Measurements from ENCODE around the gene CHN1.

Gene CHN1

DNA sequence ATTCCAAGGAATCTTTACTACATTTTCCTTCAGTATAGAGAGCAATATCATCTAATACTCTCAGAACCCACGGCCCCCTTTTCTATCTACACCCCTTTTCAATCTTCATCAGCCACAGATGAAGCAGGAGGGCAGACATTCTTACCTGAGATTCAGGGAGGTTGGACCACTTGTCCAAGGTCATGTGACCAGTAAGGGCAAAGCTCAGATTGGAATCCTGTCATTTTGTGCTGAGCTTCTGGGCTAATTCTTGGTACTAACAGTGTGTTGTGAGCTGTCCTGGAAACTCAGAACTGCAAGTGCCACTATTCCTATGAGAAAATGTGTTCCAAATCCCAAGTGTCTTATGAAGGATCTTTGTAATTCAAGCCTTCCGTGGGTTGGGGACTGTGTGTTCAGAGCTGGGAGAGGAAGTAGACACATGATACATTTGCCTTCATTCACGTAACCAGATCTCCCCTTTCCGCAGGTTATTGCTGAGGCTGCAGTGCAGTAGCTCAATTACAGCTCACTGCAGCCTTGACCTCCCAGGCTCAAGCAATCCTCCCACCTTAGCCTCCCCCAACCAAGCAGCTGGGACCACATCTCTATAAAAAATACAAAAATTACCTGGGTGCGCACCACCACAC, 244.2 kb downstream of the CHN1 start:
- Histone ChIP-seq H3K27me3 (ENCODE audit: control insufficient read depth in 1 of 2, insufficient read depth in 1 of 2, low read length in 2 of 2) (peaks cover 0 to 35% of the 10 kb centered on the region in 2 experiments), H2BK12ac (ENCODE audit: low read length in 2 of 2) (no peak overlapping the region), H3K9ac (ENCODE audit: low read length) (no peak overlapping the region), H3K36me3 (ENCODE audit: control insufficient read depth in 1 of 2, insufficient read depth in 2 of 2, low read depth in 1 of 2, low read length in 2 of 2) (no peaks in the 10 kb centered on the region), H3K14ac (ENCODE audit: low read length in 2 of 2) (no peak overlapping the region), H3K4me3 (ENCODE audit: insufficient read depth in 1 of 2, low read depth in 1 of 2, low read length in 2 of 2) (no peak overlapping the region), H2AFZ (ENCODE audit: low read depth, low read length) (no peak overlapping the region), H3K4me1 (ENCODE audit: control insufficient read depth, insufficient read depth, low read depth, low read length) (peaks cover 10% of the 10 kb centered on the region), H3K23ac (ENCODE audit: low read length in 2 of 2) (no peak overlapping the region), H3K18ac (ENCODE audit: low read depth in 1 of 2, low read length in 2 of 2) (no peak overlapping the region), H3K27ac (ENCODE audit: low read length, poor library complexity, severe bottlenecking) (no peak overlapping the region), H3K4me2 (ENCODE audit: low read length, poor library complexity, severe bottlenecking) (no peak overlapping the region), H2BK5ac (ENCODE audit: low read depth, low read length, poor library complexity, severe bottlenecking) (no peak overlapping the region), H4K91ac (ENCODE audit: low read length) (no peak overlapping the region), H3K79me1 (replicated peaks; ENCODE audit: low read length, poor library complexity, severe bottlenecking) (no peaks in the 10 kb centered on the region), H3K9me3 (ENCODE audit: control insufficient read depth, low read length) (no peaks in the 10 kb centered on the region), H3K4ac (ENCODE audit: low read depth in 1 of 2, low read length in 2 of 2) (no peak overlapping the region), H2BK120ac (ENCODE audit: low read depth, low read length) (no peak overlapping the region), H2BK15ac (ENCODE audit: low read depth, poor library complexity, severe bottlenecking) (no peak overlapping the region), H4K8ac (ENCODE audit: low read length) (no peak overlapping the region), H2AK5ac (ENCODE audit: low read length, severe bottlenecking) (no peak overlapping the region)
- no peak for DNase-seq
- WGBS: 100% methylated on average over 5 of the region's 5 CpGs

DNA sequence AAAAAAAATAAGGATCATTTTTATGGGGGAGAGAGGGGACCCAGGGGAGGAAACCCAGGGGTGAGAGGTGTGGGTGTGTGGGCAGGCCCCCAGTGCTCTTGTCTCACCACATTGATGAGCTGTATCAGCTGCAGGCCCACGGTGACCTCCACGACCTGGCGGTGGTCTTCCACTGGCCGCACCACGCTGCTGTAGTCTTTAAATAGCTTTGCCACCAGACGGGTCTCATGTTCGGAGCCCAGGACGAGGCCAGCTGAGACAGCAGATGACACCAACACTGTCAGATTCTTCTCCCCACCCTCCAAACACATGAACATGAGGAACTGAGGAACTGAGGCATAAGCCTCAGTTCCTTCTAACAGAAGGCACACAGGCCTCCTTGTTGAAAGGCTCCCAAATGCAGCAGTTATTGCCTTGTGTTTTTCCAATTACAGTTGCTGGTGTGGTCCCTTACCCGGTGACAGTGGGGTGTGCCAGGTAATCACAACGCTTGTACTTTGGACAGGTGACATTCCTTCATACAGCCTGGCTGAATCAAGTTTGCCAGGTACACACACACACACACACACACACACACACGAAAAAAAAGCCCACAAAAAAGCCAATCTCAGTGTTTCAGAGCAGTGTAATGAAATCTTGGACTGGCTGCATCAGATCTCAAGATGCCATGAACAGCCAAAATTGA, 245.7 kb downstream of the CHN1 start:
- Histone ChIP-seq H2AK5ac (ENCODE audit: low read length, severe bottlenecking) (no peak overlapping the region), H3K4me3 (ENCODE audit: insufficient read depth in 1 of 2, low read depth in 1 of 2, low read length in 2 of 2) (no peak overlapping the region), H4K8ac (ENCODE audit: low read length) (no peak overlapping the region), H3K14ac (ENCODE audit: low read length in 2 of 2) (no peak overlapping the region), H2BK120ac (ENCODE audit: low read depth, low read length) (no peak overlapping the region), H3K18ac (ENCODE audit: low read depth in 1 of 2, low read length in 2 of 2) (no peak overlapping the region), H3K27me3 (ENCODE audit: control insufficient read depth in 1 of 2, insufficient read depth in 1 of 2, low read length in 2 of 2) (peaks cover 0 to 31% of the 10 kb centered on the region in 2 experiments), H3K9me3 (ENCODE audit: control insufficient read depth, low read length) (no peaks in the 10 kb centered on the region), H3K27ac (ENCODE audit: low read length, poor library complexity, severe bottlenecking) (no peak overlapping the region), H2AFZ (ENCODE audit: low read depth, low read length) (no peak overlapping the region), H2BK12ac (ENCODE audit: low read length in 2 of 2) (no peak overlapping the region), H2BK5ac (ENCODE audit: low read depth, low read length, poor library complexity, severe bottlenecking) (no peak overlapping the region), H4K91ac (ENCODE audit: low read length) (no peak overlapping the region), H3K36me3 (ENCODE audit: control insufficient read depth in 1 of 2, insufficient read depth in 2 of 2, low read depth in 1 of 2, low read length in 2 of 2) (no peaks in the 10 kb centered on the region), H3K9ac (ENCODE audit: low read length) (no peak overlapping the region), H3K4me2 (ENCODE audit: low read length, poor library complexity, severe bottlenecking) (no peak overlapping the region), H2BK15ac (ENCODE audit: low read depth, poor library complexity, severe bottlenecking) (no peak overlapping the region), H3K4me1 (ENCODE audit: control insufficient read depth, insufficient read depth, low read depth, low read length) (peaks cover 6% of the 10 kb centered on the region), H3K79me1 (replicated peaks; ENCODE audit: low read length, poor library complexity, severe bottlenecking) (no peaks in the 10 kb centered on the region), H3K4ac (ENCODE audit: low read depth in 1 of 2, low read length in 2 of 2) (no peak overlapping the region), H3K23ac (ENCODE audit: low read length in 2 of 2) (no peak overlapping the region)
- DNase-seq: no peak
- WGBS: 91% methylated on average over 11 of the region's 11 CpGs

DNA sequence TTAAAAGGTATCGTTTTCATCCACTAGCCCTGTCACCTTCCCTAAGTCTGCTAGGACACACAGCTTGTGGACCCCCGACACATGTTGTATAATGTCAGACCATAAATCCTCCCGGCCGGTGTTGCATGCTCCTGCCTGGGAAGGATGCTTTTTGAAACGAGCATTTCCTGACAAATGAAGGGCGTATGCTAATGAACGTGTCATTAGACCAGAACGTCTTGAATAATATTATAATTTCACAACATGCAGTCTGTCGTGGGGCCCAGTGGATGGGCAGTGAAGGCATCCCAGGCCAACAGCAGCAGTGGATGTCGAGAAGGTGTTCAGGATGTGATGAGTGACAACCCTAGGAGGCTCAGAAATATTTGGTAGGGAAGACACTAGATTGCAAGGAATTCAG, 248.4 kb downstream of the CHN1 start:
- Histone ChIP-seq H3K79me1 (replicated peaks; ENCODE audit: low read length, poor library complexity, severe bottlenecking) (no peaks in the 10 kb centered on the region), H3K4me1 (ENCODE audit: control insufficient read depth, insufficient read depth, low read depth, low read length) (peaks cover 9% of the 10 kb centered on the region), H3K23ac (ENCODE audit: low read length in 2 of 2) (no peak overlapping the region), H3K4me2 (ENCODE audit: low read length, poor library complexity, severe bottlenecking) (no peak overlapping the region), H4K8ac (ENCODE audit: low read length) (no peak overlapping the region), H3K14ac (ENCODE audit: low read length in 2 of 2) (no peak overlapping the region), H3K36me3 (ENCODE audit: control insufficient read depth in 1 of 2, insufficient read depth in 2 of 2, low read depth in 1 of 2, low read length in 2 of 2) (no peaks in the 10 kb centered on the region), H4K91ac (ENCODE audit: low read length) (no peak overlapping the region), H3K9me3 (ENCODE audit: control insufficient read depth, low read length) (no peaks in the 10 kb centered on the region), H2BK120ac (ENCODE audit: low read depth, low read length) (no peak overlapping the region), H2AFZ (ENCODE audit: low read depth, low read length) (no peak overlapping the region), H3K27ac (ENCODE audit: low read length, poor library complexity, severe bottlenecking) (no peak overlapping the region), H3K9ac (ENCODE audit: low read length) (no peak overlapping the region), H2AK5ac (ENCODE audit: low read length, severe bottlenecking) (no peak overlapping the region), H2BK5ac (ENCODE audit: low read depth, low read length, poor library complexity, severe bottlenecking) (no peak overlapping the region), H3K18ac (ENCODE audit: low read depth in 1 of 2, low read length in 2 of 2) (no peak overlapping the region), H3K4ac (ENCODE audit: low read depth in 1 of 2, low read length in 2 of 2) (no peak overlapping the region), H3K27me3 (ENCODE audit: control insufficient read depth in 1 of 2, insufficient read depth in 1 of 2, low read length in 2 of 2) (peaks cover 0 to 35% of the 10 kb centered on the region in 2 experiments), H2BK15ac (ENCODE audit: low read depth, poor library complexity, severe bottlenecking) (no peak overlapping the region), H3K4me3 (ENCODE audit: insufficient read depth in 1 of 2, low read depth in 1 of 2, low read length in 2 of 2) (no peak overlapping the region), H2BK12ac (ENCODE audit: low read length in 2 of 2) (no peak overlapping the region)
- WGBS: 87% methylated on average over 9 of the region's 10 CpGs
- no peak for DNase-seq

- Histone ChIP-seq H3K9ac (ENCODE audit: low read length) (no peak overlapping the region), H3K27me3 (ENCODE audit: control insufficient read depth in 1 of 2, insufficient read depth in 1 of 2, low read length in 2 of 2) (peaks cover 0 to 36% of the 10 kb centered on the region in 2 experiments), H3K4me3 (ENCODE audit: insufficient read depth in 1 of 2, low read depth in 1 of 2, low read length in 2 of 2) (no peak overlapping the region), H3K14ac (ENCODE audit: low read length in 2 of 2) (no peak overlapping the region), H2BK120ac (ENCODE audit: low read depth, low read length) (no peak overlapping the region), H3K27ac (ENCODE audit: low read length, poor library complexity, severe bottlenecking) (no peak overlapping the region), H3K23ac (ENCODE audit: low read length in 2 of 2) (no peak overlapping the region), H3K79me1 (replicated peaks; ENCODE audit: low read length, poor library complexity, severe bottlenecking) (no peaks in the 10 kb centered on the region), H4K8ac (ENCODE audit: low read length) (no peak overlapping the region), H2BK12ac (ENCODE audit: low read length in 2 of 2) (no peak overlapping the region), H4K91ac (ENCODE audit: low read length) (no peak overlapping the region), H2BK15ac (ENCODE audit: low read depth, poor library complexity, severe bottlenecking) (no peak overlapping the region), H3K4ac (ENCODE audit: low read depth in 1 of 2, low read length in 2 of 2) (no peak overlapping the region), H3K36me3 (ENCODE audit: control insufficient read depth in 1 of 2, insufficient read depth in 2 of 2, low read depth in 1 of 2, low read length in 2 of 2) (no peaks in the 10 kb centered on the region), H3K4me2 (ENCODE audit: low read length, poor library complexity, severe bottlenecking) (no peak overlapping the region), H2AFZ (ENCODE audit: low read depth, low read length) (no peak overlapping the region), H2BK5ac (ENCODE audit: low read depth, low read length, poor library complexity, severe bottlenecking) (no peak overlapping the region), H3K9me3 (ENCODE audit: control insufficient read depth, low read length) (no peaks in the 10 kb centered on the region), H2AK5ac (ENCODE audit: low read length, severe bottlenecking) (no peak overlapping the region), H3K18ac (ENCODE audit: low read depth in 1 of 2, low read length in 2 of 2) (no peak overlapping the region), H3K4me1 (ENCODE audit: control insufficient read depth, insufficient read depth, low read depth, low read length) (peaks cover 9% of the 10 kb centered on the region)
- 95% methylated on average over 13 of the region's 13 CpGs for WGBS
- DNase-seq: no peak
Observed at GRCh38 chr2:174753038-174753633, 252.0 kb downstream of the CHN1 start.
